Hematopoietic multipotent progenitor cell treated with erythropoietin and hydrocortisone succinate and interleukin-3 and kit ligand, for 4 days (in vitro differentiated cells): ENCODE data around the gene UBE2J2.

ENCODE experiments used
- DNase-seq: peaks from one replicate; pipeline ENCODE4 v3.0.0-alpha.2; 2015

The UBE2J2 gene

GRCh38 chr1:1295154-1295923 is 21.7 kb upstream of the UBE2J2 start:
- DNase-seq: no peak

- no peak for DNase-seq
Observed at GRCh38 chr1:1294250-1294890, 20.7 kb upstream of the UBE2J2 start.

- peak; percentile 24 for DNase-seq
Observed at GRCh38 chr1:1293263-1294249, 19.9 kb upstream of the UBE2J2 start.

GRCh38 chr1:1292851-1293250 is 19.2 kb upstream of the UBE2J2 start:
- no peak for DNase-seq

GRCh38 chr1:1292442-1292779 is 18.8 kb upstream of the UBE2J2 start:
- DNase-seq: no peak

GRCh38 chr1:1291548-1292441 is 18.1 kb upstream of the UBE2J2 start:
- DNase-seq: peak; percentile 80

GRCh38 chr1:1291023-1291528 is 17.4 kb upstream of the UBE2J2 start:
- no peak for DNase-seq

- DNase-seq: peak; percentile 72
Observed at GRCh38 chr1:1290238-1290731, 16.6 kb upstream of the UBE2J2 start.

GRCh38 chr1:1287288-1288110 is 13.8 kb upstream of the UBE2J2 start:
- no peak for DNase-seq

- DNase-seq: no peak
Observed at GRCh38 chr1:1286313-1287261, 12.9 kb upstream of the UBE2J2 start.

- DNase-seq: no peak
Observed at GRCh38 chr1:1285611-1286311, 12.1 kb upstream of the UBE2J2 start.

GRCh38 chr1:1285102-1285571 is 11.5 kb upstream of the UBE2J2 start:
- DNase-seq: no peak

- no peak for DNase-seq
Observed at GRCh38 chr1:1284221-1285101, 10.8 kb upstream of the UBE2J2 start.

GRCh38 chr1:1283821-1284220 is 10.2 kb upstream of the UBE2J2 start:
- peak; percentile 48 for DNase-seq

- peak; percentile 29 for DNase-seq
Observed at GRCh38 chr1:1282998-1283397, 9.3 kb upstream of the UBE2J2 start.

- no peak for DNase-seq
Observed at GRCh38 chr1:1281533-1282321, 8.1 kb upstream of the UBE2J2 start.
